ENCODE data around the gene CTXND2. TPM values are rescaled to one million over a fixed set of nuclear protein-coding genes. Genes with fewer than 3 reads are reported as not detected.
"Not testable (repeated sequence)": the region's sequence is repeated elsewhere in the genome, so short reads cannot be mapped to it uniquely, and the experiment has no call there.

CTXND2 gene
- total RNA-seq, 1 donor from 2014 or later, result not detected

DNA sequence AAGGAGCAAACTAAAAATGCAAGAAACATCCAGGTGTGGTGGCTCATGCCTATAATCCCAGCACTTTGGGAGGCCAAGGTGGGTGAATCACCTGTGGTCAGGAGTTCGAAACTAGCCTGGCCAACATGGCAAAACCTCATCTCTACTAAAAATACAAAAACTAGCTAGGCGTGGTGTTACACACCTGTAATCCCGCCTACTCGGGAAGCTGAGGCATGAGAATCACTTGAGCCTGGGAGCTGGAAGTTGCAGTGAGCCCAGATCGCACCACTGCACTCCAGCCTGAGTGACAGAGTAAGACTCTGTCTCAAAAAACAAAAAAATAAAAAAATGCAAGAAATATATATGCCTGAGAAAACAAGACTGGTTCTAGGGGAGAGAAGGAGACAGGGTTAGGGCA lies 3.8 kb upstream of the CTXND2 start:
- DNase-seq (ENCODE audit: low spot score); intact Hi-C loops (cut with DNase I): not testable (repeated sequence)

DNA sequence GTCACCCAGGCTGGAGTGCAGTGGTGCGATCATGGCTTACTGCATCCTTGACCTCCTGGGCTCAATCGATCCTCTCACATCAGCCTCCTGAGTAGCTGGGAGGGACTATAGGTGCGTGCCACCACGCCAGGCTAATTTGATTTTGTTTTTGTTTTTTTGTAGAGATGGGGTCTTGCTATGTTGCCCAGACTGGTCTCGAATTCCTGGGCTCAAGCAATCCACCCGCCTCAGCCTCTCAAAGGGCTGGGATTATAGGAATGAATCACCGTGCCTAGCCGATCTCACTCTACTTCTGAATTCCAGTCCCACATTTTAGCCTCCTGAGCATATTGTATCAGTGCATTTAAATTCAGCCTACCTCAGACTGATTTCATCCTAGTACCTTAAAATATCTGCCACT lies 1.8 kb downstream of the CTXND2 start:
- no peak for DNase-seq (ENCODE audit: low spot score)
- intact Hi-C loops (cut with DNase I), result no loop called here

DNA sequence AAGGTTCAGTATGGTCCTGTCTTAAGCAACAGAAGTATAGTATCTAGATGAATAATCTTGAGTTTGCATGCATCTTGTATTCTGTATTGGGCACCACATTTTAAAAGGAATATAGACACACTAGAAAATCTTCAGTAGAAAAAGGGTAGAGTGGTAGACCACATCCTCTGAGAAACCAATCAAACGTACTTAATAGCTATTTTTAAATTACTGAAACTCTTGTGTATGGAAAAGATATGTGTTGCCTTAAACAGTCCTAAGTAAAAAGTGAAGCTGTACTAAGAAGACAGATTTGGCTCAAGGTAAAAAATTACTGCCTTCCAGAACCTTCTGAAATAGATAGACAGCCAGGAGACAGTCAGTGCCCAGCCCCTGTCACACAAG lies 3.1 kb downstream of the CTXND2 start:
- intact Hi-C loops (cut with DNase I), result no loop called here
- DNase-seq (ENCODE audit: low spot score), result no peak

DNA sequence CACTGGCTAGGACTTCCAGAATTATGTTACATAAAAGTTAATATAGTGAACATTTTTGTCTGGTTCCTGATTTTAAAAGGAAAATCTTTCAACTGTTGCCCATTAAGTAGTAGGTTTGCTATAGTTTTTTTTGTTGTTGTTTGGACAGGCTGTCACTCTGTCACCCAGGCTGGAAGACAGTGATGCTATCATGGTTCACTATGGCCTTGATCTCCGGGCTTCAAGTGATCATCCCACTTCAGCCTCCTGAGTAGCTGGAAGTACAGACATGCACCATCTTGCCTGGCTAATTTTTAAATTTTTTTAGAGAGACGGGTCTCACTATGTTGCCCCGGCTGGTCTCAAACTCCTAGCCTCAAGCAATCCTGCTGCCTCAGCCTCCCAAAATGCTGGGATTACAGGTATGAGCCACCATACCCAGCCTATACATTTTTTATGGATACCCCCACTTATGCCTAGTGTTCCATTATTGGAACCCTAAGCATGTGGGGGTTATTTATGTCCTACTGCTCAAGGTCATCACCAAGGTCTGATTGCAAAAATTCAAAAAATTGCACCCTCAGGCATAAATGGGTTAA lies 6.5 kb downstream of the CTXND2 start:
- intact Hi-C loops (cut with DNase I), result no loop called here
- DNase-seq (ENCODE audit: low spot score), result no peak

DNA sequence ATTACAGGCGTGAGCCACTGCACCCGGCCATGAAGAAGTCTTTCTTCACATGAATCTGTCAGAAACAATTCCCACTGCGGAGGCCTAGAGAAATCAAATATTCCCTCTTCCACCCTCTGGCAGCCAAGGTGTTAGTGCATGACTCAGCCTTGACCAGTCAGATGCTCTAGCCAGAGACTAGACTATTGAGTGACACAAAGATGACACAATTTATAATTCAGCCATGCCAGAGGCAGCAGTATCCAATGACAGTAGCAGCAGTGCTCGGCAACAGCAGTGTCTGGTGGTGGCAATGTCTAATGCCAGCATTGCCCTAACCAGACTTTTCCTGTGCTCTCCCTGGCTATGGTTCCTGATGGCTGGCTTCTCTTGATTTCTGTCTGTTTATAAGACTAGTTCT lies 8.7 kb downstream of the CTXND2 start:
- no peak for DNase-seq (ENCODE audit: low spot score)
- intact Hi-C loops (cut with DNase I), result no loop called here

DNA sequence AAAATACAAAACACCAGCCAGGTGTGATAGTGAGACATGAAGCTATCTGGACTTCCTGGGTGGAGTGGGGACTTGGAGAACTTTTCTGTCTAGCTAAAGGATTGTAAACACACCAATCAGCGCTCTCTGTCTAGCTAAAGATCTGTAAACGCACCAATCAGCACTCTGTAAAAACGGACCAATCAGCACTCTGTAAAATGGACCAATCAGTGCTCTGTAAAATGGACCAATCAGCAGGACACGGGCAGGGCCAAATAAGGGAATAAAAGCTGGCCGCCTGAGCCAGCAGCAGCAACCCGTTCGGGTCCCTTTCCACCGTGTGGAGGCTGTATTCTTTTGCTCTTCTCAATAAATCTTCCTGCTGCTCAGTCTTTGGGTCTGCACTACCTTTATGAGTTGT lies 12.9 kb downstream of the CTXND2 start:
- intact Hi-C loops (cut with DNase I); DNase-seq (ENCODE audit: low spot score): not testable (repeated sequence)

DNA sequence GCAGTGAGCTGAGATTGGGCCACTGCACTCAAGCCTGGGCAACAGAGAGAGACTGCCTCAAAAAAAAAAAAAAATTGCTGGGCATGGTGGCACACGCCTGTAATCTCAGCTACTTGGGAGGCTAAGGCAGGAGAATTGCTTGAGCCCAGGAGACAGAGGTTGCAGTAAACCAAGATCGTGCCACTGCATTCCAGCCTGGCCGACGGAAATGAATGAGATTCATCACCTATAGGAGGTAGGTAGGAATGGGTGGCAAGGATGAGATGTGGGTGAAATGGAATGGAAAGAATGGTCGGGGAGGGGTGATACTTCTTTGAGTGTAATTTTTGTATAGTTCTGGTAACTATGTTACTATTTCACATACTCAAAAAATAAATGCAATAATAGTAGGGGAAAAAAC lies 15.4 kb downstream of the CTXND2 start:
- intact Hi-C loops (cut with DNase I), result no loop called here
- DNase-seq (ENCODE audit: low spot score), result no peak

DNA sequence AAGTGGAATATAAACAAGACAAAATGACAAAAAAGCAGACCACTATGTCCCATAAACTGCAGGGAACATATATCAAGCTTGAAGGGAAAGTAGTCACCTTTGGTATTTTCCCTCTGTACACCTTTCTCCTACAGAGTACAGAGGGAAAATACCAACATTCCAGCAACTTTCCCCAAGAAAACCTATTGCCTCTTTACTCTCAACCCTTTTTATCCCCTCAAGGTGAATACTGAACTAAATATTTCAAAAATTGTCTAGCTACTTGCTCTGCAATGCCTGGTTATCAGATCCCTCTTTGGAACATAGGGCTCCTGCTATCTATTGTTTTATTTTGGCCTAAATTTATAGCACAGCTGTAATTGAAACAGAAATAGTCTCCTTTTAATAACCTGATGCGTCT lies 15.8 kb downstream of the CTXND2 start:
- no peak for DNase-seq (ENCODE audit: low spot score)
- intact Hi-C loops (cut with DNase I), result no loop called here

DNA sequence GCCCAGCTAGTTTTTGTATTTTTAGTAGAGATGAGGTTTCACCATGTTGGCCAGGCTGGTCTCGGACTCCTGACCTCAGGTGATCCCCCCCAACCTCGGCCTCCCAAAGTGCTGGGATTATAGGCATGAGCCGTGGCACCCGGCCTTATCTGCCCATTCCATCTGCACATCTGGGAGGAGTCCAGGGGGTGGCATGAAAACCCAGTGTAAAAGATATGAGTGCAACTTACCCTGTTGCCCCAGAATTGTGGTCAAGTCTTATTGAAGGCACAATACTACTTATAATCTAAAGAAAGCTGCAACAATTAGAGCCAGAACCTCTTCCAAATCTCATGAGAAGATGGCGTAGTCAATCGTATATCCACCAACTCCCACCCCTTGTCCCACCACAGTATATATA lies 18.4 kb downstream of the CTXND2 start:
- no peak for DNase-seq (ENCODE audit: low spot score)

DNA sequence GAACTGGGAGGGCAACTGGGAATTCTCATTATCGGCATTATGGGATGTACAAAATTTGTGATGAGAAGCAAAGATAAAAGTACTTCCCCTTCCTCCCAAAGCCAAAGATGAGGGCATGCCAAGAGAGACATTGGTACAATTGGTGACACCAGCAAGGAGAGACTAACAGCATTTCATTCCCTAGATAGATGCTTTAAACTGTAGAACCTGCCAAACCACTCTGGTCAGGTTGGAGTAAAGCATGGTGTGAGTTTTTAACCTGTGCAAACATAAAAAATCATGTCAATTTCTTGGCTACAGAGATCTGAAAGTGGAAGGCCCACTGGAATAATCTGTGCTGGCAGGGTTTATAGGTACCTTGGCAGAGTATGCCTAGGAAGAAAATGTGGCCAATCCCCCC lies 19.4 kb downstream of the CTXND2 start:
- DNase-seq (ENCODE audit: low spot score), result no peak
- intact Hi-C loops (cut with DNase I), result no loop called here

More for the DNA sequence above, 18.4 kb downstream of the CTXND2 start:
- intact Hi-C loops (cut with DNase I), result no loop called here

DNA sequence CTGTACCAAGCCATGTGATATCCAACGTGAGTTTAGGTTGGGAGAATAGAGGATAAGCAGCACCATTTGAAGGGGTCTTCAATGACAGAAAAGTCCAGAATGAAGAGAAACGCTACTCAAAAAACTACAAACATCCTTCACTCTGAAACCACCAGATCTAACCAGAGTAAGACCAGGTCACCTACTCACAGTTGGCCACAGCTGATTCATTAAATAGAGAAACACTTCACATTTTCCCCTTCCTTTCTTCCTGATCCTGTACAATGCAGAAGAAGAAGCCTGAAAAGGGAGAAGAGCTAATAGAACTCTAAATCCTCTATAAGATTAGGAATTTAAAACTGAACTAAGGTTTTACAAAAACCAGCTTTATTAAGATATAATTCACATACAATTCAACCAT lies 19.9 kb downstream of the CTXND2 start:
- DNase-seq (ENCODE audit: low spot score), result no peak
- intact Hi-C loops (cut with DNase I), result no loop called here

DNA sequence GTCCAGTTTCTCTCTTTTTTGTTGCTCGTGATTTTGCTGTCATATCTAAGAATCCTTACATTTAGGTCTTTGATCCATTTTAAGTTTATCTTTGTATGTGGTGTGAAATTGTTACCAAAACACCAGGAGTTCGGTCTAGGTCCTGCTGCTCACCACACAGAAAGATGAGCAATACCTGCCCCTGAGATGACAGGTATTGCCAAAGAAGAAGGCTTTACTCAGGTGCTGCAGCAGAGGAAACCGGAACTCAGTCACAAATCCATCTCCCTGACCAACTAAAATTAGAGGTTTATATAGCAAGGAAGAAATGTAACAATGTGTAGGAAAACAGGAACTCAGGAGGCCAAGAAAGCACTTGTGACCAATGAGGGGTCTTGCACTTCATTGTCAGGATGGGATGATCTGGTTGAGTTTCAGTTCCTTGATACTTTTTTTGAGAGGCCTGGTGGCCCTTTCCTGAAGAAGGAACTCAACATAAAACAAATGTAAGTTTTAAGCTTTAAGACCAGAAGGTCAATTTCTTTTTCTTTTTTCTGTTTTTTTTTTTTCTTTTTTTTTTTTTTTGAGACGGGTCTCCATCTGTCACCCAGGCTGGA lies 22.7 kb downstream of the CTXND2 start:
- DNase-seq (ENCODE audit: low spot score), result no peak

DNA sequence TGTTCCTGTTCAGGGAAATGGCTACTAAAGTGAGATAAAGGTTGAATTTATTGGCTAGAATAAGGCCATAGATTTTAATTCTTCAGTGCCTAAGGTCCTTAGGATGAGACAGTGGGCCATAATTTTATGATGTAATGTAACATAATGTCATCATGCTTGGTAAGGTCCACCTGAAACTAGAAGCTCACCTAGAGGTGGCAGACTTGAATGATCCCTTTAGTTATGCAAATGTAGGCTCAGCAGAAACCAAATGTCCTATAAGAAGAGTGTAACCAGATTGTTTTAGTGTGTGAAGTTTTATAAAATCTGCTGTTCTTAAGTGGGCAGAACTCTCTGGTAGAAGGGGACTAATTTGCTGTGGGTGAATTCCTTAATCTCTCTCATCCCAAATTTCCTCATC lies 25.7 kb downstream of the CTXND2 start:
- DNase-seq (ENCODE audit: low spot score), result no peak
- intact Hi-C loops (cut with DNase I), result no loop called here

More for the DNA sequence above, 22.7 kb downstream of the CTXND2 start:
- intact Hi-C loops (cut with DNase I), result no loop called here

DNA sequence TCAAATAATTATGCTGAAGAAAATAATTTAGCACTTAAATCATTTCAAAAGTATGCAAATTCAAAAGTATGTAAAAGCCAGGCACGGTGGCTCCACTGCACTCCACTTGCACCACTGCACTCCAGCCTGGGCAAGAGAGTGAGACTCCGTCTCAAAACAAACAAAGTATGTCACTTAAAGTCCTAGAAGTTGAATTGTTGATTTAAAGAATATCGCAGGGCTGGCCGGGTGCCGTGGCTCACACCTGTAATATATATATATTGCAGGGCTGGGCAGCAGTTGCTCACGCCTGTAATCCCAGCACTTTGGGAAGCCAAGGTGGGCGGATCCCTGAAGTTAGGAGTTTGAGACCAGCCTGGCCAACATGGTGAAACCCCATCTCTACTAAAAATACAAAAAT lies 30.5 kb downstream of the CTXND2 start:
- intact Hi-C loops (cut with DNase I), result no loop called here

DNA sequence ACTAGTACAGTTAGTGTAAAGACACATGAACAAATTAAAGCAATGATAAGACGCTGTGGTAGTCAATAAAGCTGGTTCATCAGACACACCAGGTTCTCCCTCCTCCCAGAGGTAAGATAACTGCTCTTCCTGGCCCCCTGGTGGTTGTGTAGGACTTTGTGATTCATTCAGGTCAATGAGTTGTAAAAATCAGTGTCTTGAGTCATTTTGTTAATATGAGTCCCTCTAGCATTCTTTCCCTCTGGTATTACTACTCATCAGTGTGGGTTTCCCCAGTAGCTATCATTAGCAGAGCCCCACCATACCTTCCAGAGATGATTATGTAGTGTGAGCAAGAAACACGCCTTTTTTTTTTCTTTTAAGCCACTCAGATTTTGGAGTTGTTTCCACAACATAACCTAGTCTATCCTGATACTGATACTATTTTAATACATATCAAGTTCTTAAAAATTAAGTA lies 35.6 kb downstream of the CTXND2 start:
- no peak for DNase-seq (ENCODE audit: low spot score)
- intact Hi-C loops (cut with DNase I), result loop anchor here (10.0 kb wide), 1 partner anchor 298 kb away; the partner anchor contains the start of gene ENSA

More for the DNA sequence above, 30.5 kb downstream of the CTXND2 start:
- DNase-seq (ENCODE audit: low spot score), result no peak

DNA sequence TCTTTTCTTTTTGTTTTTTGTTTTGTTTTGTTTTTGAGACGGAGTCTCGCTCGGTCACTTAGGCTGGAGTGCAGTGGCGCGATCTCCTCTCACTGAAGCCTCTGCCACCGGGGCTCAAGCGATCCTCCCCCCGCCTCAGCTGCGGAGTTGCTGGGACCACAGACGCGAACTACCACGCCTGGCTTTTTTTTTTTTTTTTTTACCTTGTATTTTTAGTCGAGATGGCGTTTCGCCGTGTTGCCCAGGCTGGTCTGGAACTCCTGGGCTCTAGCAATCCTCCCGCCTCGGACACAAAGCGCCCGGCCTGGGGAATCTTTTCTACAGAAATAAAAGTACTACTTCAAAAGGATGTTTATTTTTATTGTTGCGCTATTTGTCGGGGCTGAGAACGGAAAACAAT lies 38.1 kb downstream of the CTXND2 start:
- intact Hi-C loops (cut with DNase I), result loop anchor here (5.0 to 10.0 kb wide), 2 partner anchors 48 to 300 kb away; partner anchors contain the start of genes ARNT and ENSA
- no peak for DNase-seq (ENCODE audit: low spot score)

DNA sequence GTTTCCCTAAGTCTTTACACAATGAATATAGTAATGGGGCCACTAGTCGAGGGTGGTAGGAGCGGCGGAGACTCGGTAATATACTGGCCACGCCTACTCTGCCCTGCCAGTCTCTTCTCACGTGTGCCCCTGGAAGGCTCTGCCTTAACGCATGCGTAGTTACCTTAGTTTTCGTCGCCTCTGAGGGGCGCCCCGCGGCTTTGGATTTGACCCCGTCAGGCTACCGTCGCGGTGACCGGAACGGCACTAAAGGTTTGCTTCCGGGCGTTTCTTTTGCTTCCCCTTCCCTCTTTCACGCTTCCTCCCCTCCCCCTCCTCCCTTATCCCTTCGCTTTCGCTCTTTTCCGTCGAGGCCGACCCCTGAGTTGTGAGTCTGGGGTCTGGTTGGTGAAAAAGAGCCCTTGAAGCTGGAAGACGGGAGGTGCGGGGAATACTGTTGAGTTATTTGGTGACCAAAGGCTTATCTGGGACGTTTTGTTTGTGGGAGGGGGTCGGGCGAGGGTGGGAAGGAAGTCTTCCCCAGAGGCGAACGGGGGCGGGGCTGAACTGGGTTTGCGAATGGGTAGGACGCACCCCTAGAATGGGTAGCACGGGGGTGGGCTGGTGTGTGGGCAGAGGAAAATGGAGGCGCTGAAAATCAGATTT lies 39.3 kb downstream of the CTXND2 start, which contains the start of gene SETDB1:
TSS of gene SETDB1 (plus strand) at position 267 of the 645 bp plus-strand sequence. CDS start 1,352 bp downstream, outside the sequence.
- peak; percentile 96 for DNase-seq (ENCODE audit: low spot score)
- intact Hi-C loops (cut with DNase I), result loop anchor here (2.0 to 10.0 kb wide), 3 partner anchors 47 to 301 kb away; partner anchors contain the start of genes ARNT and ENSA

DNA sequence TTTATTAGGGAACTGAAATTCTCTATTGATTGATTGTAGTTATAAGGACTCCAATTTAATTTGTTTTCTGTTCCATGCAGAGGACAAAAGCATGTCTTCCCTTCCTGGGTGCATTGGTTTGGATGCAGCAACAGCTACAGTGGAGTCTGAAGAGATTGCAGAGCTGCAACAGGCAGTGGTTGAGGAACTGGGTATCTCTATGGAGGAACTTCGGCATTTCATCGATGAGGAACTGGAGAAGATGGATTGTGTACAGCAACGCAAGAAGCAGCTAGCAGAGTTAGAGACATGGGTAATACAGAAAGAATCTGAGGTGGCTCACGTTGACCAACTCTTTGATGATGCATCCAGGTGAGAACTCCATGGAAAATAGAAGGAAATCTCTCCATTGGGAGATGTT lies 40.7 kb downstream of the CTXND2 start:
- intact Hi-C loops (cut with DNase I), result loop anchor here (2.0 to 10.0 kb wide), 3 partner anchors 45 to 303 kb away; partner anchors contain the start of genes ARNT and ENSA
- no peak for DNase-seq (ENCODE audit: low spot score)

DNA sequence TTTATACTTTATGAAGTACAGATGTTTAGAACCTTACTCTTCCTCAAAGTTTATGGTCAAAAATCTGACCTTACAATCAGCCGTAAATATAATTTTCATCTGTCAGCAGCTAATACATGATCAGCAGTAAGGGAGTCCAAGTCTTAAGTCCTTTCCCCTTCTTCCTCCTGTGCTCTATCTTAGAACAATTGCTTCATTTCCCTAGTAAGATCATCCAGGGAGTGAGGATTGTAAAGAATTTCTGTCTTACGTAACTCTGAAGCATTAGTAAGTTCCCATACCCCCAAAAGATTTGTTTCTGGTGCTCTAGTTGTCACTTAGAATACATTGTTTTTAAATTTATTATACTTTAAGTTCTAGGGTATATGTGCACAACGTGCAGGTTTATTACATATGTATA lies 41.4 kb downstream of the CTXND2 start:
- no peak for DNase-seq (ENCODE audit: low spot score)
- intact Hi-C loops (cut with DNase I), result loop anchor here (5.0 to 10.0 kb wide), 2 partner anchors 51 to 303 kb away; partner anchors contain the start of genes ARNT and ENSA

DNA sequence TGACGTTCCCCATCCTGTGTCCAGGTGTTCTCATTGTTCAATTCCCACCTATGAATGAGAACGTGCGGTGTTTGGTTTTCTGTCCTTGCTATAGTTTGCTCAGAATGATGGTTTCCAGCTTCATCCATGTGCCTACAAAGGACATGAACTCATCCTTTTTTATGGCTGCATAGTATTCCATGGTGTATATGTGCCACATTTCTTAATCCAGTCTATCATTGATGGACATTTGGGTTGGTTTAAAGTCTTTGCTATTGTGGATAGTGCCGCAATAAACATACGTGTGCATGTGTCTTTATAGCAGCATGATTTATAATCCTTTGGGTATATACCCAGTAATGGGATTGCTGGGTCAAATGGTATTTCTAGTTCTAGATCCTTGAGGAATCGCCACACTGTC lies 41.8 kb downstream of the CTXND2 start:
- not testable (repeated sequence) for DNase-seq (ENCODE audit: low spot score)
- intact Hi-C loops (cut with DNase I), result loop anchor here (5.0 to 10.0 kb wide), 2 partner anchors 51 to 304 kb away; partner anchors contain the start of genes ARNT and ENSA
